ENCODE data around the gene SPIN1. TPM values are rescaled to one million over a fixed set of nuclear protein-coding genes. Genes with fewer than 3 reads are reported as not detected.

The SPIN1 gene
- total and polyA plus RNA-seq, 2 donors (not counting 1 experiment from before 2014, with no cell fraction given) = 9.9 to 24.9 TPM

DNA sequence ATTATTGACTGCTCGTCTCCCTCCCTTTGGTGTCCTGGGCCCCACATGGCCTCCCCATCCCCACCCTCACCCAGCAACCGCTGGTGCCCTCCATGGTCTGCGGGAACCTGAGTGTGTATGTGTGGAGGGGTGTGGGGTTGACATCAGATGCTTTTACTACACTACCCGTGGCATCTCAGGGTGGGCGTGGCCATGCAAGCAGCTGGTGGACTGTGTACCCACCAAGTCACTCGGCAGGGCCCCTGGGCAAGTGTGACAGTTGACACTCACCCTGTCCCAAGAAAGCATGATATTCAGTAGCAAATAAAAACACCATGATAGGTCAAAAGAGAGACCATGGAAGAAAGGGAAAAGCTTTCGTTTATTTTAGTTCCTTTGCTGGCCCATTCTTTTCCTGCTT lies 139.4 kb downstream of the SPIN1 start:
- H3K9ac ChIP-seq (ENCODE audit: low read length) = no peak overlapping the region
- no peaks in the 10 kb centered on the region for H3K79me2 ChIP-seq (ENCODE audit: control insufficient read depth, insufficient read depth, low read length)
- H3K27ac Mint-ChIP-seq = no peak overlapping the region
- H2AFZ ChIP-seq (ENCODE audit: insufficient read depth, low read depth, low read length, poor library complexity, severe bottlenecking) = no peak overlapping the region
- DNase-seq (no peak), ATAC-seq (ENCODE audit: low read depth) (no peak)
- H3K4me3 Mint-ChIP-seq = no peak overlapping the region
- H3K4me2 ChIP-seq (replicated peaks; ENCODE audit: low read depth, low read length, poor library complexity, severe bottlenecking) = no peak overlapping the region
- H3K36me3 ChIP-seq (replicated peaks in 1 of 2; ENCODE audit: control extremely low read depth in 1 of 2, control insufficient read depth in 1 of 2, extremely low read depth in 1 of 2, insufficient read depth in 2 of 2, low read length in 1 of 2) = no peaks in the 10 kb centered on the region
- H4K20me1 ChIP-seq (ENCODE audit: control insufficient read depth, insufficient read depth, low read length, poor library complexity, severe bottlenecking) = no peaks in the 10 kb centered on the region
- 100% methylated on average over 1 of the region's 7 CpGs for whole genome bisulfite sequencing (ENCODE audit: insufficient coverage)
- H3K9me3 Mint-ChIP-seq (ENCODE audit: insufficient read depth) = no peaks in the 10 kb centered on the region
- TF ChIP-seq, protein P1, sequence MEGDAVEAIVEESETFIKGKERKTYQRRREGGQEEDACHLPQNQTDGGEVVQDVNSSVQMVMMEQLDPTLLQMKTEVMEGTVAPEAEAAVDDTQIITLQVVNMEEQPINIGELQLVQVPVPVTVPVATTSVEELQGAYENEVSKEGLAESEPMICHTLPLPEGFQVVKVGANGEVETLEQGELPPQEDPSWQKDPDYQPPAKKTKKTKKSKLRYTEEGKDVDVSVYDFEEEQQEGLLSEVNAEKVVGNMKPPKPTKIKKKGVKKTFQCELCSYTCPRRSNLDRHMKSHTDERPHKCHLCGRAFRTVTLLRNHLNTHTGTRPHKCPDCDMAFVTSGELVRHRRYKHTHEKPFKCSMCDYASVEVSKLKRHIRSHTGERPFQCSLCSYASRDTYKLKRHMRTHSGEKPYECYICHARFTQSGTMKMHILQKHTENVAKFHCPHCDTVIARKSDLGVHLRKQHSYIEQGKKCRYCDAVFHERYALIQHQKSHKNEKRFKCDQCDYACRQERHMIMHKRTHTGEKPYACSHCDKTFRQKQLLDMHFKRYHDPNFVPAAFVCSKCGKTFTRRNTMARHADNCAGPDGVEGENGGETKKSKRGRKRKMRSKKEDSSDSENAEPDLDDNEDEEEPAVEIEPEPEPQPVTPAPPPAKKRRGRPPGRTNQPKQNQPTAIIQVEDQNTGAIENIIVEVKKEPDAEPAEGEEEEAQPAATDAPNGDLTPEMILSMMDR (IDR thresholded peaks at IDR 0.05) = no peak
- TF ChIP-seq EZH2 (IDR thresholded peaks at IDR 0.05; ENCODE audit: borderline replicate concordance, insufficient read depth, low read depth, low read length, poor library complexity, severe bottlenecking) = no peak
- no peaks in the 10 kb centered on the region for H3K9me3 ChIP-seq (ENCODE audit: control extremely low read depth in 1 of 3, control insufficient read depth in 2 of 3, insufficient read depth in 1 of 3, low read length in 2 of 3)
- H3K27me3 Mint-ChIP-seq = peaks cover 28% of the 10 kb centered on the region
- peaks cover 0 to 6% (median 0%) of the 10 kb centered on the region in 4 experiments for H3K27me3 ChIP-seq (replicated peaks in 1 of 4; ENCODE audit: control extremely low read depth in 1 of 4, control insufficient read depth in 3 of 4, insufficient read depth in 4 of 4, low read length in 3 of 4)
- intact Hi-C loops (cut with micrococcal nuclease) = no loop called here
- no peak overlapping the region for H3K4me3 ChIP-seq (ENCODE audit: control extremely low read depth in 1 of 5, extremely low read depth in 1 of 5, insufficient read depth in 1 of 5, low read depth in 2 of 5, low read length in 4 of 5)
- no peaks in the 10 kb centered on the region for H3K4me1 ChIP-seq (ENCODE audit: control insufficient read depth in 2 of 2, insufficient read depth in 2 of 2, low read length in 2 of 2)
- H3K4me1 Mint-ChIP-seq = no peaks in the 10 kb centered on the region
- CTCF ChIA-PET = no interaction called here
- POLR2A ChIA-PET = no interaction called here
- H3K27ac ChIP-seq (ENCODE audit: low read length in 2 of 2) = no peak overlapping the region

Other genes starting within 250 kb of the SPIN1 start
- gene SPATA31C2, start 250.0 kb upstream of the SPIN1 start, total RNA-seq = not detected in 2 replicates
- not detected in 2 replicates for gene SPATA31C2, start 250.0 kb upstream of the SPIN1 start, polyA plus RNA-seq
- gene NXNL2, start 146.7 kb downstream of the SPIN1 start, total RNA-seq = not detected in 2 replicates
- gene NXNL2, start 146.7 kb downstream of the SPIN1 start, polyA plus RNA-seq = 0.37 TPM in 1 of 2 replicates, not detected in the other

Data from B cell (primary cell).